Fibroblast of villous mesenchyme (primary cell): ENCODE results near the gene MED8. TPM values are rescaled to one million over a fixed set of nuclear protein-coding genes. Genes with fewer than 3 reads are reported as not detected.
"Not testable (repeated sequence)": the region's sequence is repeated elsewhere in the genome, so short reads cannot be mapped to it uniquely, and the experiment has no call there.

Source experiments
- DNase-seq: peaks from one replicate; pipeline ENCODE4 v3.0.0-alpha.2; 2010; ENCODE audit warnings: low read depth
- H3K4me3 ChIP-seq: 2 replicates; pipeline ENCODE4 v1.5.1; 2011; ENCODE audit warnings: low read depth, mild to moderate bottlenecking, low read length
- total RNA-seq: library from RNA; depleted of rRNA; stranded (reverse); fragments of >200 nt; gene quantifications from 2 replicates; pipeline ENCODE4 v1.2.3, GENCODE V29; 2012
- TF ChIP-seq, protein P1 (sequence below): IDR thresholded peaks from 2 replicates; pipeline ENCODE4 v1.5.1; 2012; ENCODE audit warnings: low read depth, mild to moderate bottlenecking, low read length; ENCODE audit not compliant: insufficient read depth

The MED8 gene
- total RNA-seq, 1 donor = 79.5 TPM

DNA sequence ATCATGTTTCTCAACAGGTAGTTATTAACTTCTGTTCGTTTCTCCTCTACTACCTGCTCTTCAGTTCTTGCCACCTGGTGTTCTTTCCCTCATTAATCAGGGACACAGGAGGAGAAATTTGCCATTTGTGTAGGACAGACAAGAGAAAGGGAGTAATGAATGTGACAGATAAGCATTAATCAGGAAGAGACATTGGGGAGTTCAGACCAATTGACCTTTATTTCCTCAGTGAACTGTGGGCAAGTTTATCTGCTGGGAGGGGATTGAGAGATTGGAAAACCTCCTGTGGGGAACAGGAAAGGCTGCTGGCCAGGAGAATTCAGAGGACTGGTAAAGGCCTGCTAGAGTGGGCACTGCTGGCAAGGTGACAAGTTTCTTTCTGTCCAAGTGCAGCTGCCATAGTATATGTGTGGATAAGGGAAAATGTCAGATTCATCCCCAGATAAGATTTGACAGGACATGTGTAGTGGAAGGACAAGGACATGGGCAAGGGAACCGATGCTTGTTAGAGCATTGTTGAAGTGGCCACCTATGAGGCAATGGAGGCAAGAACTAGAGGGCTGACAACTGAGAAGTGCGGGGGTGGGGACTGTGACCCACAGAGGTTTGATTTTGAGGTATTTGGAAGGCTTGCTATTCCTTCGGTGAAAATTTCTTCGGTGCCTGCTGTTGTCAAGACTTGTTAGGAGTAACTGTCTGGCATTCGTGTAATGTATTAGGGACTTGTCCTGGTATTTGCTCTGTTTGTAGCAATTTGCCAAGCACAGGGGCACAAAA, 12.7 kb upstream of the MED8 start:
- no peak overlapping the region for H3K4me3 ChIP-seq
- DNase-seq = no peak
- TF ChIP-seq, protein P1, sequence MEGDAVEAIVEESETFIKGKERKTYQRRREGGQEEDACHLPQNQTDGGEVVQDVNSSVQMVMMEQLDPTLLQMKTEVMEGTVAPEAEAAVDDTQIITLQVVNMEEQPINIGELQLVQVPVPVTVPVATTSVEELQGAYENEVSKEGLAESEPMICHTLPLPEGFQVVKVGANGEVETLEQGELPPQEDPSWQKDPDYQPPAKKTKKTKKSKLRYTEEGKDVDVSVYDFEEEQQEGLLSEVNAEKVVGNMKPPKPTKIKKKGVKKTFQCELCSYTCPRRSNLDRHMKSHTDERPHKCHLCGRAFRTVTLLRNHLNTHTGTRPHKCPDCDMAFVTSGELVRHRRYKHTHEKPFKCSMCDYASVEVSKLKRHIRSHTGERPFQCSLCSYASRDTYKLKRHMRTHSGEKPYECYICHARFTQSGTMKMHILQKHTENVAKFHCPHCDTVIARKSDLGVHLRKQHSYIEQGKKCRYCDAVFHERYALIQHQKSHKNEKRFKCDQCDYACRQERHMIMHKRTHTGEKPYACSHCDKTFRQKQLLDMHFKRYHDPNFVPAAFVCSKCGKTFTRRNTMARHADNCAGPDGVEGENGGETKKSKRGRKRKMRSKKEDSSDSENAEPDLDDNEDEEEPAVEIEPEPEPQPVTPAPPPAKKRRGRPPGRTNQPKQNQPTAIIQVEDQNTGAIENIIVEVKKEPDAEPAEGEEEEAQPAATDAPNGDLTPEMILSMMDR = no peak

- DNase-seq, H3K4me3 ChIP-seq: not testable (repeated sequence)
These were observed 10.8 kb upstream of the MED8 start for GRCh38 chr1:43400441-43400840.

DNA sequence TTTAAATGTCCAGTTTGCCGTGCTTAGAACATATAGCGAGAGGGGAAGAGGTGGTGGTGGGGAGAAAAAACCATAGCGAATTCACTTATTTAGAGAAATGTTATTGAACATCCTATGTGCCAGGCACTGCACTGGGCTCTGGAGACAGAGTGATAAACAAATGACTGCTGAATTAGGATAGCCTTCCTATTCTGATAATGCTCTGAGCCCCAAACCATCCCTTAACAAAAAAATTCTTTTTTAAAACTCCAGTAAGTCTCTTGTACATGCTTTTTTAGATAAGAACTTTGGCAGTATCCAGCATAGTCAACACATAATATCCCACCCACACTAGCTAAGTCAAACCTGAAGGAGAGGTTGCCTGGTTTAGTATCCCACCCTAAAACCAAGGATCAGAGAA, 8.6 kb upstream of the MED8 start:
- H3K4me3 ChIP-seq = no peak overlapping the region
- TF ChIP-seq, protein P1 = no peak
- no peak for DNase-seq

- no peak for DNase-seq
- H3K4me3 ChIP-seq = no peak overlapping the region
- TF ChIP-seq, protein P1 = no peak
These were observed 6.5 kb upstream of the MED8 start for GRCh38 chr1:43396059-43396458.

GRCh38 chr1:43395523-43395922, 5.9 kb upstream of the MED8 start:
- no peak for DNase-seq
- TF ChIP-seq, protein P1 = no peak
- H3K4me3 ChIP-seq = no peak overlapping the region

- no peak overlapping the region for H3K4me3 ChIP-seq
- DNase-seq = no peak
- TF ChIP-seq, protein P1 = no peak
These were observed 3.1 kb upstream of the MED8 start for GRCh38 chr1:43392702-43393101.

GRCh38 chr1:43388613-43389012, 987 bp downstream of the MED8 start:
- H3K4me3 ChIP-seq = peak overlapping the region; percentile 97
- TF ChIP-seq, protein P1 = no peak
- DNase-seq = peak; percentile 7
